Measurements from ENCODE around the gene MYO1F.
"Not testable (repeated sequence)": the region's sequence is repeated elsewhere in the genome, so short reads cannot be mapped to it uniquely, and the experiment has no call there.

The MYO1F gene

DNA sequence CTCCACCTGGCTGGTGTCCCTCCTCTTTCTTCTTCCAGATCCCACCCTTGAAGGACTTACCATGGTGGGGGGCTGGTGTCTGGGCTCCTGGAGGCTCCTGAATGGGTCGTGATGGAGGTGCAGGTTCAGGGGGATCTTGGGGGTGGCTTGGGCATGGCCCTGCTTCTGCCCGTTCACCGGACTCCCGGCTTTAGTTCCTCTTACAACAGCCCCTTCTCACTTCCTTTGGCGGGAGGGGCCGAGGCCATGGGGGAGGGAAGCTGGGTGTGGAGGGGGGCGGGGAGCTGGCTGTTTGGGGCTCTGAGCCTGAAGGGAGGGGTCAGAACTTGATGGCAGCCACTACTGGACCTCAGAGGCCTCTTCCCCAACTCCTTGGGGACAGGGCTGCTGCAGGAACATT, at the start of gene MYO1F:
MYO1F (minus strand) TSS at position 196 of the 400 bp plus-strand sequence; CDS start at position 63, 133 bp downstream.
- peak; percentile 36 to 60 for DNase-seq

- DNase-seq, result no peak
Observed at GRCh38 chr19:8626842-8627241, 49.6 kb upstream of the MYO1F start.

DNA sequence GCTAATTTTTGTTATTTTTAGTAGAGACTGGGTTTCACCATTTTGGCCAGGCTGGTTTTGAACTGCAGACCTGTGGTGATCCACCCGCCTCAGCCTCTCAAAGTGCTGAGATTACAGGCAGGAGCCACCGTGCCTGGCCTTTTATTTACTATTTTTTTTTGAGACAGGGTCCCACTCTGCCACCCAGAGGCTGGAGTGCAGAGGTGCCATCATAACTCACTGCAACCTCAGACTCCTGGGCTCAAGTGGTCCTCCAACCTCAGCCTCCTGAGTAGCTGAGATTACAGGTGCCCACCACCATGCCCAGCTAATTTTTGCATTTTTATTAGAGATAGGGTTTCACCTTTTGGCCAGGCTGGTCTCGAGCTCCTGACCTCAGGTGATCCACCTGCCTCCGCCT, 45.6 kb upstream of the MYO1F start:
- DNase-seq, result not testable (repeated sequence)

DNA sequence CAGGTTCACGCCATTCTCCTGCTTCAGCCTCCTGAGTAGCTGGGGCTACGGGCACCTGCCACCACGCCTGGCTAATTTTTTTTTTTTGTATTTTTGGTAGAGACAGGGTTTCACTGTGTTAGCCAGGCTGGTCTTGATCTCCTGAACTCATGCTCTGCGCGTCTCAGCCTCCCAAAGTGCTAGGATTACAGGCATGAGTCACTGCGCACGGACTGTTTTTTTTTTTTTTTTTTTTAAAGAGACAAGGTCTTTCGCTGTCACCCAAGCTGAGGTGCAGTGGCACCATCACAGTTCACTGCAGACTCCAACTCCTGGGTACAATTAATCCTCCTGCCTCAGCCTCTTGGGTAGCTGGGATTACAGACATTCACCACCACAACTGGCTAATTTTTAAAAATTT, 41.5 kb upstream of the MYO1F start:
- no peak for DNase-seq

DNA sequence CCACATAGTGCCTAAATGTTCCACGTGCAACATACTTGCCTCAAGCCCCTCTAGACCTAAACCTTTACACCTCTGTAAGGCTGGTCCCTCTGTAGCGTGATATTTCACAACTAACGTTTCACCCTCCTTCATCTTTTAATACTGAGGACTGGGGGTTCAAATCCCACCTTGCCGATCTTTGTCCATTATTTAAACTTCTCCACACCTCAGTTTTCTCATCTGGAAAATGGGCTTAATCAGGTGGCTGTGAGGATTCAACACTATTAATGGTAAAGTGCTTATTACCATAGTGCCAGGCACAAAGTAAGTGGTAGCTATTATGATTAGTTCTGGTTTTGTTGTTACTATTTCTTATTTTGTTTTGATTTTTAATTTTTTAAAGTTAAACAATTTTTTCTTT, 40.7 kb upstream of the MYO1F start:
- DNase-seq, result no peak

DNA sequence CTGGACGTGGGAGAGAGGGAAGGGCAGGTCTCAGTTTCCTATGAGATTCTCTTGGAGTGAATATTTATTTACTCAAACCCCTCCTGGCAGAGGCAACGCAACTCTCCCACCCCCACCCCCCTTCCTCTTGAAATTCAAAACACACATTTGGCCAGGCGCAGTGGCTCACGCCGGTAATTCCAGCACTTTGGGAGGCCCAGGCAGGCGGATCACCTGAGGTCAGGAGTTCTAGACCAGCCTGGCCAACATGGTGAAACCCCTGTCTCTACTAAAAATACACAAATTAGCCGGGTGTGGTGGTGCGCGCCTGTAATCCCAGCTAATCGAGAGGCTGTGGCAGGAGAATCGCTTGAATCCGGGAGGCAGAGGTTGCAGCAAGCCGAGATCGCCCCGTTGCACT, 40.1 kb upstream of the MYO1F start:
- DNase-seq, result not testable (repeated sequence)

DNA sequence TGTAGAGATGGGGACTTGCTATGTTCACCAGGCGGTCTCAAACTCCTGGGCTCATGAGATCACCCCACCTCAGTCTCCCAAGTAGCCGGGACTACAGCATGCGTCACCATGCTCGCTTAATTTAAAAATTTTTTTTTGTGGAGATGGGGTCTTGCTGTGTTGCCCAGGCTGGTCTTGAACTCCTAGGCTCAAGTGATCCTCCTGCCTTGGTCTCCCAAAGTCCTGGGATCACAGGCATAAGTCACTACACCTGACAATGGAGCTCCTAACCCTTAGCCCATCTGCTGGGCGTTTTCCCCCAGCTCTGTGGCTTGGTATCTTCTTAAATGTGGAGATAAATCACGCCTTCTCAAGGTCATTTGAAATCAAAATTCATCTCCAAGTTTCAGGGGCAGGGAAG, 39.6 kb upstream of the MYO1F start:
- no peak for DNase-seq

- peak; percentile 60 to 68 for DNase-seq
Observed at GRCh38 chr19:8615813-8616596, 38.8 kb upstream of the MYO1F start.

DNA sequence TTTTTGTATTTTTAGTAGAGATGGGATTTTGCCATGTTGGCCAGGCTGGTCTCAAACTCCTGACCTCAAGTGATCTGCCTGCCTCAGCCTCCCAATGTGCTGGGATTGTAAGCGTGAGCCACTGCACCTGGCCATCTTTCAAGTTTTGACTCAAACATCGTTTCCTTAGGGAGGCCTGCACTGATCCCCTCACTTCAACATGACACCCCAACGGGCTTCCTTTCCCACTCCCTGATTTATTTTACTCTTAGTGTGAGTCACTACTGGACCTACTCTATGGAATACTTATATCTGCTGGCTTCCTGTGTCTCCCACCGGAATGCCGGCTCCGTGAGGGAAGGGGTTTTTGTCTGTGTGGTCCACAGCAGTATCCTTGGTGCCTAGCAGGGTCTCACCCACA, 37.8 kb upstream of the MYO1F start:
- DNase-seq, result no peak

DNA sequence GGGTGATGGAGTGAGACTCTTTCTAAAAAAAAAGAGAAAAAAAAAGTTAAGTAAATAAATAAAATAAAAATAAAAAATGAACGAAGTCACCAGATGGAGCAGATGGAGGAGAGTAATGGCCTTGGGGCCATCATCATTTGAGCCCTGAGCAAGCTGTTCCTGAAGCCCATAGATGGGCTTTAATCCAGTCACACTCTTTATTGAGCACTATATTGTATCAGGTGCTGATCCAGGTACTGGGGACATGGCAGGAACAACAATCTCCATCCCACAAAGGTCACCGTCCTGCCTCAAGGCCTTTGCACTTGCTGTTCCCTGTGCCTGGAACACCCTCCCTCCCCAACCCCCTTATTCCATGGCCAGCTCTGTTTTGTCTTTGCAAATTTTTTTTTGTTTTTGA, 37.2 kb upstream of the MYO1F start:
- DNase-seq, result no peak

DNA sequence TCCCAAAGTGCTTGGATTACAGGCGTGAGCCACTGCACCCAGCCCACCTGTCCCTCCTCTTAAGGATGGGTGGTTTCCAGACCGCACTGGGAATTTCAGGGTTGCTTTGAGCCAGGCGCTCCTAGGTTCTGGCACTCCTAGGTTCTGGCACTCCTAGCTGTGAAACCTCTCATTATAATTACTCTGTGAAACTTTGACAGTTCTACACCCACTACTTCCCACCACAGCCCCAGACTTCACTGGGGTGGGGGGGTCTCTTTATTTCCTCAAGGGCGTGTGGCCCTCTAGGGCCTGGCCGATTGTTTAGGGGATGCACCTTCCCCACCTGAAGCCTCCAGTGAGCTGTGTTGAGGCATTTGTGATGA, 35.5 kb upstream of the MYO1F start:
- DNase-seq, result no peak

GRCh38 chr19:8611877-8612806, 34.9 kb upstream of the MYO1F start:
- DNase-seq, result no peak

GRCh38 chr19:8611391-8611876, 34.2 kb upstream of the MYO1F start:
- DNase-seq, result no peak

GRCh38 chr19:8610936-8611300, 33.7 kb upstream of the MYO1F start:
- DNase-seq, result no peak

GRCh38 chr19:8610041-8610935, 33.0 kb upstream of the MYO1F start, which contains the start of gene ADAMTS10:
TSS of gene ADAMTS10 (minus strand) at chr19:8610715. CDS start at chr19:8605710, 5,005 bp downstream.
- peak; percentile 34 to 53 for DNase-seq

DNA sequence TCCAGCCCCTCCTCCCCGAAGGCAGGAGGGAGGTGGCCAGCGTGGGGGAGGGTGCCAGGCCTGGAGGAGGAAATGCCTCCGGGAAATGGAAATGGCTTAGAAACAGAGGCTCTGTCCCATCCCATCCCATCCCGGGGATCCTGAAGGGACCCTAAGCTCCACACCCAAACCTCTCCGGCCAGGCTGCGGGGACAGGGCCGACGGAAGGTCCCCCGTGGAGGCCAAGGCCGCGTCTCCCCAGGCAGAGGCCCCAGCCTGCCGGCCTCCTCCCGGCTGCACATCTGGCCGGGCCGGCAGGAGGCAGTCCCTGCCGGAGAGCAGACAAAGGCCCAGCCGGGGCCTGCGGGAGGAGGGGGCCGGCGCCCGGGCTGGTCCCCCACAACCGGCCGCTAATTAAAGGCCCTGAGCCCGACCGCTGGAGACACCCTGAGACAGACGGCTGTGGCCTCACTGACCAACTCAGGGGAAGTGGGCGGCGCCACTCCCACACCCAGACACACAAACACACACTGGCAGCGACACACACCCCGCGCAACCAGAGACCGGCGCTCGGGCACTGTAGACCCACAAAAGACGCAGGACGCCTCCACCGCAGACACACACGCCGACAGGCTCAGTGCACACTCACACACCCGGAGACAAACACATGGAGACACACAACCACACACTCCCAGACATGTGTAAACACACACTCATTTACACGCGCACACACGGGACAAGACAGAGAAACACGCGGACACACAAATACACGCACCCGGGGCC, 32.2 kb upstream of the MYO1F start:
- peak; percentile 18 to 34 for DNase-seq

GRCh38 chr19:8608941-8609278, 31.7 kb upstream of the MYO1F start:
- DNase-seq, result no peak

GRCh38 chr19:8607386-8607785, 30.1 kb upstream of the MYO1F start:
- DNase-seq, result no peak

DNA sequence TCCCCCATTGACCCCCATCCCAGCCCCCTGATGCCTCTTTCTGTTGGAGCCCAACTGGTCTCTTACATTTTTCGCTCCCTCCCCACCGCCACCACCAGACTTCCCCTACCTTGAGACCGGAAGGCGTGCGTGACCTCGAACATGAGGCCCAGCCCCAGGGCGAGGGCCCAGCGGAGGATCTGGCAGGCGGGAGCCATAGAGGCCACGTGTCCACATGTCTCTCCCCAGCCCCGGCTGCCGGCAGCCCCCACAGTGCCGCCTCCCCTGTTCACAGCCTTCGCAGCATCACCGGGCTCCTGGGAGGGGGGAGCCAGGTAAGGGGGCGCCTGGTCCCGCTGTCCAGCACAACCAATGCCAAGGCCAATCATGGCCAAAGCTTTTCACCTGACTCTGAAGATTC, 28.3 kb upstream of the MYO1F start:
- DNase-seq, result no peak

DNA sequence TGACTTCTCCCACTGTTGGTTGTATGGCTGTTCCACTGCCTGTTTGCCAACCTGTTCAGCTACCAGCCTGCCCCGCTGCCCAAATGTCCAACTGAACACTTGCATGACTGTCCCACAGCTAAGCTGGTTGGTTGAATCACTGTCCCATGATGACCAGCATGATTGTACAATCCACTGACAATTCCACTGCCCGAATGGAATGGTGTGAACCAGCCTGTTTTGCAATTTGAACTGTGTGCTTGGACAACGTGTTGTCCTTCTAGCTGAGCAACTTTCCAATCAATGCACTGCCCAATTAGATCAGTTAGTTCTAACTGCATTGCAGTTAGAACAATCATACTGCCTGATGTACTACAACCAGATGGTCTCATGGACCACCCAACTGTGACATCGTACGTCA, 24.6 kb upstream of the MYO1F start:
- DNase-seq, result no peak

GRCh38 chr19:8600816-8601215, 23.6 kb upstream of the MYO1F start:
- no peak for DNase-seq

- DNase-seq, result no peak
Observed at GRCh38 chr19:8600064-8600463, 22.8 kb upstream of the MYO1F start.
